Adipocyte (in vitro differentiated cells): ENCODE data around the gene ALDOB.

Experiments used
- DNase-seq: peaks from one replicate; pipeline ENCODE4 v3.0.0-alpha.2; 2015; ENCODE audit warnings: low read depth
- H3K27me3 ChIP-seq: replicated peaks from 2 replicates; pipeline ENCODE4 v1.7.0; 2013; ENCODE audit warnings: mild to moderate bottlenecking, low read length, moderate library complexity; ENCODE audit not compliant: control insufficient read depth, insufficient read depth
- H3K36me3 ChIP-seq: 2 replicates; pipeline ENCODE4 v1.7.0; 2013; ENCODE audit warnings: low read length, mild to moderate bottlenecking, moderate library complexity; ENCODE audit not compliant: control insufficient read depth, insufficient read depth, severe bottlenecking
- H3K4me1 ChIP-seq: 2 replicates; pipeline ENCODE4 v1.7.0; 2013; ENCODE audit warnings: mild to moderate bottlenecking, low read length, moderate library complexity; ENCODE audit not compliant: control insufficient read depth, insufficient read depth
- H3K4me3 ChIP-seq: 2 replicates; pipeline ENCODE4 v1.7.0; 2013; ENCODE audit warnings: mild to moderate bottlenecking, low read length, moderate library complexity
- H3K9ac ChIP-seq: 2 replicates; pipeline ENCODE4 v1.7.0; 2013; ENCODE audit warnings: mild to moderate bottlenecking, low read length, moderate library complexity
- H3K9me3 ChIP-seq: 2 replicates; pipeline ENCODE4 v1.7.0; 2013; ENCODE audit warnings: mild to moderate bottlenecking, low read length, moderate library complexity; ENCODE audit not compliant: control insufficient read depth

The ALDOB gene

GRCh38 chr9:101381833-101382342 lies 53.7 kb downstream of the ALDOB start:
- Histone ChIP-seq H3K4me3 (no peak overlapping the region), H3K9me3 (peaks cover 5% of the 10 kb centered on the region), H3K9ac (no peak overlapping the region), H3K27me3 (no peaks in the 10 kb centered on the region), H3K36me3 (no peaks in the 10 kb centered on the region), H3K4me1 (no peaks in the 10 kb centered on the region)
- DNase-seq: no peak

DNA sequence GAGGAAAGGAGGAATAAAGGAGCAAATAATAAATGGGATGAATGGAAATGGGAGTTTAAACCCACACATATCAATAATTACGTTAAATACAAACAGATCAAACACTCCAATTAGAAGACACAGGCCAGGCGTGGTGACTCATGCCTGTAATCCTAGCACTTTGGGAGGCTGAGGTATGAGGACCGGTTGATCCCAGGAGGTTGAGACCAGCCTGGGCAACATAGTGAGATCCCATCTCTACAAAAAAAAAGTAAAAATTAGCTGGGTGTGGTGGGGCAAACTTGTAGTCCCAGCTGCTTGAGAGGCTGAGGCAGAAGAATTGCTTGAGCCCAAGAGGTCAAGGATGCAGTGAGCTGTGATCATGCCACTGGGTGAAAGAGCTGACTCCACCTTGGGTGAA lies 54.5 kb downstream of the ALDOB start:
- peaks cover 5% of the 10 kb centered on the region for H3K9me3 ChIP-seq
- H3K27me3 ChIP-seq: no peaks in the 10 kb centered on the region
- DNase-seq: no peak
- H3K9ac ChIP-seq: no peak overlapping the region
- H3K4me1 ChIP-seq: peaks cover 4% of the 10 kb centered on the region
- H3K4me3 ChIP-seq: no peak overlapping the region
- H3K36me3 ChIP-seq: no peaks in the 10 kb centered on the region

- H3K4me3 ChIP-seq: no peak overlapping the region
- H3K27me3 ChIP-seq: no peaks in the 10 kb centered on the region
- H3K9ac ChIP-seq: no peak overlapping the region
- no peak for DNase-seq
- peaks cover 4% of the 10 kb centered on the region for H3K4me1 ChIP-seq
- H3K9me3 ChIP-seq: peaks cover 3% of the 10 kb centered on the region
- no peaks in the 10 kb centered on the region for H3K36me3 ChIP-seq
Measured at GRCh38 chr9:101380295-101380694, 55.3 kb downstream of the ALDOB start.

DNA sequence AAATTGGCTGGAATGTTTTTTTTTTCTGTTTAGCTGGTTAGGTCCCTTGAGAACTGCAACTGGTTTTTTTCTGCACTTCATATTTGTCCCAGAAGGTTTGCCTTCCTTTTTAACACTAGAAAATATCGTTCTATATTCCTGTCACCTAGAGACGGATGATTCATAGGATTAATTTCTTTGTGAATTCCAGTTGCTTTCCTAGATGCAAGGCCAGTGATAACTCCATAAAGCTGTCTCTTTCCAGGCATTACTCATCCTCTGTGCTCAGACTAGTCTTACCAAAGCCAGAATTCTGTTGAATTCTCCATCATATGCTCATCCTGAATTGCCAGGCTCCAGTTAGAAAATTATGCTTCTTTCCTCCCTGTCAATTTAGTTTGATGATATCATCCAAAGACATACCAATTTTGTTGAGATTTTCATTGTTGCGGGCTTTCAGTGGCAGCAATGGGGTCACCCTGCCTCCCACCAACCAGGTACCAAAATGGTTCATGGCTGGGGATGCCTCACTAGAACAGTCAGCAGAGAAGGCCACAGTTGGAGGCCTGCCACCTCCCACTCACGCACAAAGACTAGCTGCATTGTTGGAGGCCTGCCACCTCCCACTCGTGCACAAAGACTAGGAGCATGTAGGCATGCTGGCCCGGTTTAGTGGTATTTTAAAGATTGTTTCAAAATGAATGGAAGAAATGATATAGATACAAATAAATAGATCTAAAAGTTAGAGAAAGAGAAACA lies 59.3 kb downstream of the ALDOB start:
- Histone ChIP-seq H3K4me3 (no peak overlapping the region), H3K36me3 (no peaks in the 10 kb centered on the region), H3K27me3 (no peaks in the 10 kb centered on the region), H3K9ac (no peak overlapping the region), H3K9me3 (no peaks in the 10 kb centered on the region), H3K4me1 (peaks cover 4% of the 10 kb centered on the region)
- no peak for DNase-seq

GRCh38 chr9:101375546-101375945 lies 60.0 kb downstream of the ALDOB start:
- Histone ChIP-seq H3K4me1 (peaks cover 4% of the 10 kb centered on the region), H3K9me3 (no peaks in the 10 kb centered on the region), H3K36me3 (no peaks in the 10 kb centered on the region), H3K4me3 (no peak overlapping the region), H3K9ac (no peak overlapping the region), H3K27me3 (no peaks in the 10 kb centered on the region)
- DNase-seq: no peak

DNA sequence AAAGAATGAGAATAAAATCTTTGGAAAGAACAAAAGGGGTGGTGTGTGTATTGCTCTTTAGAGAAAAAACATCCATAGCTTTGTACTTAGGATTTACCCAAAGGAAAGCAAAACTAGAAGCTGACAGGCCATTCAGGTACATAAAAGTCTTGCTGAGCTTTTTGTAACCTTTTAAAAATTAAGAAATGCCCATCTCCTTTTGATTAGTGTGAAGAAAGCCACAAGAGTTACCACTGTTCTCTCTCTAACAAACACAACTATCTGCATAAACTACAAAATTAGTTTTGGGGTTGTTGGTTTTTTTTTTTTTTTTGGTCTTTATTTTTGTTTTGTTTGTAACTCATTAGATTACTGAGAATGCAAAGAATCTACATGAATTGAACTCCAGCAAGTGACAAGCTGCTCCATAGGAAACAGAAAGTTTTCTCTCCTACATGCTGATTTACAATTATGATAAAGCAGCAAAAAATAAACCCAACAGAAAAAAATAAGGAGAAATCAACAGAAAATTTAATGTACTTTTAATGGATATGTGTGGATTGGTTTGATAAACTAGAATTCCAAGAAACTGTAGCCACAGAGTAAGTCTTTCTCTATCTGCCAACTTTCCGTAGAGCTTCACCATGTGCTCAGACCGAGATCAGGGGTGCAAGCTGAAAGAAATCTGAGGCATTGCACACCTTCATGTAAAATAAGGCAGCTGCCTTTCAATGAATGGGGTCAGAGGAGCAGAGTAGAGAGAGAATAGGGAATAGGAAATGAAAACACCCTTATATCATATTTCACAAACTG lies 63.1 kb downstream of the ALDOB start:
- H3K9ac ChIP-seq: no peak overlapping the region
- H3K36me3 ChIP-seq: no peaks in the 10 kb centered on the region
- H3K4me3 ChIP-seq: no peak overlapping the region
- H3K9me3 ChIP-seq: no peaks in the 10 kb centered on the region
- H3K4me1 ChIP-seq: peaks cover 4% of the 10 kb centered on the region
- DNase-seq: no peak
- no peaks in the 10 kb centered on the region for H3K27me3 ChIP-seq

- DNase-seq: no peak
- no peak overlapping the region for H3K9ac ChIP-seq
- H3K4me1 ChIP-seq: peaks cover 4% of the 10 kb centered on the region
- no peaks in the 10 kb centered on the region for H3K36me3 ChIP-seq
- H3K4me3 ChIP-seq: no peak overlapping the region
- H3K9me3 ChIP-seq: no peaks in the 10 kb centered on the region
- H3K27me3 ChIP-seq: no peaks in the 10 kb centered on the region
Measured at GRCh38 chr9:101371813-101372212, 63.8 kb downstream of the ALDOB start.
